Right cardiac atrium (tissue), 5 donors: ENCODE measurements around the gene MUS81. TPM values are rescaled to one million over a fixed set of nuclear protein-coding genes. Genes with fewer than 3 reads are reported as not detected.
"Not testable (repeated sequence)": the region's sequence is repeated elsewhere in the genome, so short reads cannot be mapped to it uniquely, and the experiment has no call there.

Experiments used
- ATAC-seq, 2 donors: fragments of 200-7000 bp; cut with Tn5 transposase; one replicate each; pipeline versions ENCODE4 v1.8.0 to v1.9.1; 2020; ENCODE audit warnings: moderate library complexity in 2 of 2, mild to moderate bottlenecking in 1 of 2
- DNase-seq, 3 donors: peaks; one replicate each; pipeline ENCODE4 v3.0.0-alpha.2; 2020
- H3K27ac ChIP-seq: one replicate; pipeline ENCODE4 v1.5.1; 2013; ENCODE audit warnings: mild to moderate bottlenecking, low read length, control low read depth, moderate library complexity
- H3K27me3 ChIP-seq: one replicate; pipeline ENCODE4 v1.6.1; 2013; ENCODE audit not compliant: control insufficient read depth, insufficient read depth
- H3K4me1 ChIP-seq: one replicate; pipeline ENCODE4 v1.6.1; 2013; ENCODE audit warnings: low read length; ENCODE audit not compliant: control insufficient read depth, insufficient read depth
- H3K4me3 ChIP-seq: one replicate; pipeline ENCODE4 v1.5.1; 2013; ENCODE audit warnings: low read length, control low read depth
- H3K9me3 ChIP-seq: one replicate; pipeline ENCODE4 v1.6.1; 2013; ENCODE audit warnings: low read length; ENCODE audit not compliant: control insufficient read depth
- WGBS: extraction: QIAGEN DNeasy Blood & Tissue Kit; methylation state at CpG from one replicate; pipeline ENCODE4 v1.1.7; 2013; 5-methylcytosine and 5-hydroxymethylcytosine counted together
- intact Hi-C, 4 donors: fragments of 100-400 bp; cut with DNase I; formaldehyde crosslinking; loops; one replicate each; pipeline versions ENCODE4 v1.11.0 to v1.14.0; 2022 to 2023
- polyA plus RNA-seq: library from polyadenylated mRNA; stranded (reverse); fragments of 200-250 nt; gene quantifications from one replicate; pipeline ENCODE4 v1.2.3, GENCODE V29; 2013
- total RNA-seq, 4 donors: library from RNA; stranded (reverse); fragmentation: NEBNext Ultra II Directional; extraction: Animal tissue kit (Norgen Biotek cat#: 25700); gene quantifications; one replicate each; pipeline ENCODE4 v1.2.1, GENCODE V29; 2021
- donor health status: healthy with polysubstance abuse.
- donor health status: DM: no; HTN: yes; CAD: no.
- donor health status: DM: no; HTN: no; CAD: no.
- donor health status: DM: no; HTN: yes; CAD: no; lungs with severe emphysema.
- donor health status: DM: yes; HTN: yes; CAD: no.

Gene MUS81
- total and polyA plus RNA-seq, 5 donors: 33.3 to 44.7 (median 37.8) TPM

DNA sequence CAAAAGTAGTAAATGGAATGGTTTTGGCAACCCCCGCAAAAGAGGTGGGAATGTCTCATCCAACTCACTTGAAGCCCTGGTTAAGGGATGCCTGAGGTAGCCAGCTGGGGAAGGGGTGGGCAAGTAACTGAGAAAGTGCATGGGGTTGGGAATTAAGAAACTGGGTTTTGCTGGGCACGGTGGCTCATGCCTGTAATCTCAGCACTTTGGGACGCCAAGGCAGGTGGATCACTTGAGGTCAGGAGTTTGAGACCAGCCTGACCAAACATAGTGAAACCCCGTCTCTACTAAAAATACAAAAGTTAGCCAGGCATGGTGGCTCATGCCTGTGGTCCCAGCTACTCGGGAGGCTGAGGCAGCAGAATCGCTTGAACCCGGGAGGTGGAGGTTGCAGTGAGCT lies 11.5 kb upstream of the MUS81 start:
- DNase-seq, H3K4me3 ChIP-seq, ATAC-seq, H3K9me3 ChIP-seq, H3K27me3 ChIP-seq, intact Hi-C loops, H3K4me1 ChIP-seq, H3K27ac ChIP-seq: not testable (repeated sequence)
- 61% methylated on average over 7 of the region's 7 CpGs for WGBS

DNA sequence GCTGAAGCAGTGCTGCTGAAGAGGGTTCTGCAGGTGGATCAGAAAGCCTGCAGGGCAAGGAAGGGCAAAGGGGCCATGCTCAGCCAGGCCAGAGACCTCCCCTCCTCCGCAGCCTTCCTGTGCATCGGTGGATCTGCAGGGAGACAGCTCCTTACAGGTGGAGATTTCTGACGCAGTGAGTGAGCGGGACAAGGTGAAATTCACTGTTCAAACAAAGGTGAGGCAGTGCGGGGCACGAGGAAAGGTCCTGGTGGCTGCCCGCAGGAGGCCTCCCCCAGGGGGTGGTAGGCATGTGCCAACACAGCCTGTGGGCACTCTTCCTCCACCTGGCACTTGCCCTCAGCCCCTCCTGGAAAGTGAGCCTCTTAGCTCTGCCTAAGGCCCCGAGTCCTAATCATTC lies 10.9 kb upstream of the MUS81 start:
- Histone ChIP-seq H3K4me3 (no peak overlapping the region), H3K4me1 (no peaks in the 10 kb centered on the region)

DNA sequence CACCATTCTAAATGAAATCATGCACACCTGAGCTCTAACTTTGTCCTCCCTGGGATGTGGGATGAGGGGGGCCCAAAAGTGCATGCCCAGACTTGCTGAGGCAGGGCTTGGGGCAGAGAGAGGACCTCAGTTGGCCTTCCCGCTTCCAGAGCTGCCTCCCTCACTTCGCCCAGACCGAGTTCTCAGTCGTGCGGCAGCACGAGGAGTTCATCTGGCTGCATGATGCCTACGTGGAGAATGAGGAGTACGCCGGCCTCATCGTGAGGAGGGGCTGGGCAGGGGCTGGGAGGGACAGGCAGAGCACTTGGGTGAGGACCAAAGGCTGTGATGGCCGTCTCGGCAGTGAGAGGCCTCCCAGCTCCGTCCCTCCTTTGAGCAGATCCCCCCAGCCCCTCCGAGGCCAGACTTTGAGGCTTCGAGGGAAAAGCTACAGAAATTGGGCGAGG lies 10.4 kb upstream of the MUS81 start:
- Histone ChIP-seq H3K27ac (no peak overlapping the region), H3K27me3 (no peaks in the 10 kb centered on the region), H3K4me1 (no peaks in the 10 kb centered on the region), H3K4me3 (no peak overlapping the region), H3K9me3 (no peaks in the 10 kb centered on the region)
- ATAC-seq: no peak
- WGBS: 42% methylated on average over 16 of the region's 16 CpGs
- intact Hi-C loops: no loop called here
- DNase-seq: peak in 2 of 3 donors; percentile 42 to 54

More for the DNA sequence above, 10.9 kb upstream of the MUS81 start:
- no peaks in the 10 kb centered on the region for H3K27me3 ChIP-seq
- no peaks in the 10 kb centered on the region for H3K9me3 ChIP-seq
- no peak overlapping the region for H3K27ac ChIP-seq
- DNase-seq (peak in 1 of 3 donors; percentile 29), ATAC-seq (no peak)
- intact Hi-C loops: no loop called here
- 67% methylated on average over 8 of the region's 8 CpGs for WGBS

DNA sequence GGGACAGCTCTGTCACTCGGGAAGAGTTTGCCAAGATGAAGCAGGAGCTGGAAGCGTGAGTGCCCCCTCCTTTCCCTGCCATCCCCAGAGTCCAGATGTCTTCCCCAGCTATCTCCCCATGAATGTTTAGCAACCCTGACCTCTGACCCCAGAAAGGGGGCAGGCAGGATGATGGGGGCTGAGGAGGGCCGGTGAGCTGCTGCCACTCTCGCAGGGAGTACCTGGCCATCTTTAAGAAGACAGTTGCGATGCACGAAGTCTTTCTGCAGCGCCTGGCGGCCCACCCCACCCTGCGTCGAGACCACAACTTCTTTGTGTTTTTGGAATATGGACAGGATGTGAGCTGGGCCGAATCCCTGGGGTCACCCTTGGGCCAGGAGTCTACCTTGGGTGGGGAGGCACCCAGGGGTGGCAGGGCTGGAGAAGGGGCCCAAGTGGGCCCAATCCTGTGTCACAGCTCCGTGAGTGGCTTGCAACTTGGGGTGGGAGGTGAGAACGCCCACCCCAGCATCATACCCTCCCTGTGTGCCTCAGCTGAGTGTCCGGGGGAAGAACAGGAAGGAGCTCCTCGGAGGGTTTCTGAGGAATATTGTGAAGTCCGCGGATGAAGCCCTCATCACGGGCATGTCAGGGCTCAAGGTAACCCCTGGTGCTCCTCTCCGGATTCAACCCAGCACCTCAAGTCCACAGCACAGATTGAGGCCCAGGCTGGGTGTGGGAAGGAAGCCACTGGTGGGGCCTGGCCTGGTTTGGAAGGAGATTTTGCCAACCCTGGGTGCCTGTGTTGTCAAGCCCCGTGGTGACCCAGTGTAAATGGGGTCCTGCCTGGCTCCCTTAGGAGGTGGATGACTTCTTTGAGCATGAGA lies 9.8 kb upstream of the MUS81 start:
- DNase-seq (peak in 2 of 3 donors; percentile 41 to 43), ATAC-seq (peak in 1 of 2 donors; percentile 6)
- H3K27me3 ChIP-seq: no peaks in the 10 kb centered on the region
- H3K27ac ChIP-seq: no peak overlapping the region
- H3K4me1 ChIP-seq: no peaks in the 10 kb centered on the region
- H3K4me3 ChIP-seq: no peak overlapping the region
- H3K9me3 ChIP-seq: no peaks in the 10 kb centered on the region
- 71% methylated on average over 20 of the region's 20 CpGs for WGBS
- intact Hi-C loops: no loop called here

DNA sequence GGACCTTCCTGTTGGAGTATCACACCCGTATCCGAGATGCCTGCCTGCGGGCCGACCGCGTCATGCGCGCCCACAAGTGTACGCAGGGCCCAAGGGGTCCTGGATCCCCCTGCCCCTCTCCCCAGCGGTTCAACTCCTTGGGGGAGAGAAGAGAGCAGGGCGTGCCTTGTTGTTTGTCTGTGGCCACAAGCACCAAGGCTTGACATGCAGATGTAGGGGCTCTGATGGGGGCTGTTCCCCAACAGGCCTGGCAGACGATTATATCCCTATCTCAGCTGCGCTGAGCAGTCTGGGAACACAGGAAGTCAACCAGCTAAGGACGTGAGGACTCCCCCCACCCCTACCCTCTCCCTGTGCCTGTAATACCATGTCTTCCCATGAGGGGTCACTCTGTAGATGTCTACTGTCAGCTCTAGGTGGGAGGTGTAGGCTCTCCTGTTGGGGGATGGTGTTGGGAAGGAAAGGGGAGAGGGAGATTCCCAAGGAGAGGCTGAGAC lies 9.1 kb upstream of the MUS81 start:
- intact Hi-C loops: no loop called here
- DNase-seq: peak in 1 of 3 donors; percentile 34

DNA sequence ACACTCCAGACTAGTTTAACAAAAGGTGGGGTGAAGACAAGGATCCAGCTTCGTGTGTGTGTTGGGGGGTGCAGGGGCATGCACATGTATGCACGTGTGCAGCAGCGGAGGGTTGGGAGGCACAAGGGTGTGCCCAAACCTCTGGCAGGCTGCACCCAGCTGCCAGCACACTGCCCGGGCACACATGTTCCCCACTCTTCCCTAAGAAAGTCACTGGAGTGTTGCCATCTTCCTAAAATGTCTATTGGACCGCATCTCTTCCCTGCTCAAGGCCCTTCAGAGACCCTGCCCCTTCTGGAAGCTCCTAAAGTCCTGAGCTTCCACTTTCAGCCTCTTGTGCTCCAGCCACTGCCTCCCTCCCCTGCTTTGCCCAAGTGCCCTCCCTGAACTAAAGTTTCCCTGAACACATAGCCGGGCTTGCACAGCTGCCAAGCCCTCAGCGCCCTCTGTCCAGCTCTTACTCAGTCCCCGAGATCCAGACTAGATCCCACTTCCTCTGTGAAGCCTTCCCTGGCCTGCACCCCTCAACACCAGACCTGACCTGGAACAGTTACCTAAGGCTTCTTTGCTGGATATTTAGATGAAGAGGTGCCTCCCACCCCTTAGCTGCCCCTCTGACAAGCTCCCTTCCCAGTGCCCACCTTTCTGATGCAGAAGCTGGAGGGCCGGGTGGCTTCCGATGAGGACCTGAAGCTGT lies 8.3 kb upstream of the MUS81 start:
- H3K27me3 ChIP-seq: no peaks in the 10 kb centered on the region
- intact Hi-C loops: no loop called here
- H3K9me3 ChIP-seq: no peaks in the 10 kb centered on the region
- no peak overlapping the region for H3K4me3 ChIP-seq
- ATAC-seq: no peak
- H3K27ac ChIP-seq: no peak overlapping the region
- no peaks in the 10 kb centered on the region for H3K4me1 ChIP-seq
- DNase-seq: peak in 2 of 3 donors; percentile 34 to 46
- WGBS: 87% methylated on average over 10 of the region's 10 CpGs

More for the DNA sequence above, 9.1 kb upstream of the MUS81 start:
- Histone ChIP-seq H3K27ac (no peak overlapping the region), H3K27me3 (no peaks in the 10 kb centered on the region), H3K4me1 (no peaks in the 10 kb centered on the region), H3K4me3 (no peak overlapping the region), H3K9me3 (no peaks in the 10 kb centered on the region)
- no peak for ATAC-seq
- whole genome bisulfite sequencing: 84% methylated on average over 14 of the region's 14 CpGs

DNA sequence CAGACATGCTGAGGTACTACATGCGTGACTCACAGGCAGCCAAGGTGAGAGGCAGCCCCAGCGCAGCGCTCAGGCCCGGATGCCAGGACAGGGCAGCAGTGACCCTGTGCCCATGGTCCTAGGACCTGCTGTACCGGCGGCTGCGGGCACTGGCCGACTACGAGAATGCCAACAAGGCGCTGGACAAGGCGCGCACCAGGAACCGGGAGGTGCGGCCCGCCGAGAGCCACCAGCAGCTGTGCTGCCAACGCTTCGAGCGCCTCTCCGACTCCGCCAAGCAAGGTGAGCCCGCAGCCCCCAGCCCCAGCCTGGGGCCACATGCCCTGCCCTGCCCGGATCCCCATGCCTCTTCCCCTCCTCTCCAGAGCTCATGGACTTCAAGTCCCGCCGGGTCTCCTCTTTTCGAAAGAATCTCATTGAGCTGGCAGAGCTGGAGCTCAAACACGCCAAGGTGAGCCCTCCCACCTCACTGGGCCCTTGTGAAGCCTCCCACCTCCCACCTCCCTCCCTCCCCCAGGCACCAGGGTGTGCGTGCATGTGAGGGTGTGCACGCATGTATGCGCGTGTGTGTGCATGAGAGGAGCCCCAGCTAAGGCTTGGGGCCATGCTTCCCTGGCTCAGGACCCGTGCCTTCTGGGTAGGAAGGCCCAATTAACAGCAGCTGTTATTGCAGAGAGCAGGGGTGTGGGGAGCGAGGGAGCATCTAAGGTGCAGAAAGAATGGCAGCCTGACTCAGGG lies 7.6 kb upstream of the MUS81 start:
- intact Hi-C loops: no loop called here
- Histone ChIP-seq H3K27me3 (no peaks in the 10 kb centered on the region), H3K27ac (no peak overlapping the region), H3K4me1 (no peaks in the 10 kb centered on the region), H3K9me3 (no peaks in the 10 kb centered on the region), H3K4me3 (no peak overlapping the region)
- ATAC-seq (no peak), DNase-seq (peak in 2 of 3 donors; percentile 53 to 63)
- 94% methylated on average over 33 of the region's 33 CpGs for WGBS

DNA sequence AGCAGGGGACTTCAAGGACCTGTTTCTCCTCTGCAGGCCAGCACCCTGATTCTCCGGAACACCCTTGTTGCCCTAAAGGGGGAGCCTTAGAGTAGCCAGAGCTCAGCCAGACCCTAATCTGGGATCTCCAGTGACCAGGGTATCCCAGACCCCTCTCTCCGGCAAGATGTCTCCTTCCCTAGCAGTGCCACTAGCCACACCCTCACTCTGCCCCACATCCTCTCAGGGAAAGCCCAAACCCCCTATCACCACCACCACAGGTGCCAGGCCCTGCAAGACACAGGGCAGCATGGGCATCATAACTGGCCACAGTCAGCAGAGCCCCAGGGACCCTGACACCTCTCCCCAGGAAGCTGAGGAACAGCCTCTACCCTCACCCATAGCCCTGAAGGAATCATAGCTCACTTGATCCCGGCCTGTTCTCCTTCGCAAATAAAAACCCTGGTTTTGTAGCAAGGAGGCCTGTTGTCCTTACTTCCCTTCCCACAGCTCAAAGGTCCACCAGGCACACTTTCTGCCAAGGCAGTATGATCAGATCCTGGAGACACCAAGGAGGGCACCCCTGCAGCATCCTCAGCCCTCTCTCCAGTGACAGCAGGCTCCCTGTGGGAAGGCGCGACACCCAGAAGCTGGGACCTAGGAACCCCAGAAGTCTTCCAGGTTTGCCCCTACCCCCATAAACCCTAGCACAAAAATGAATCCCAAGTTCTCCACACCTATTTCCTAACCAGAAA lies 6.8 kb upstream of the MUS81 start:
- H3K9me3 ChIP-seq: no peaks in the 10 kb centered on the region
- intact Hi-C loops: no loop called here
- no peaks in the 10 kb centered on the region for H3K4me1 ChIP-seq
- no peak overlapping the region for H3K4me3 ChIP-seq
- H3K27me3 ChIP-seq: no peaks in the 10 kb centered on the region
- peak; percentile 13 to 34 (median 32) for DNase-seq
- no peak for ATAC-seq
- 89% methylated on average over 6 of the region's 6 CpGs for WGBS
- no peak overlapping the region for H3K27ac ChIP-seq

DNA sequence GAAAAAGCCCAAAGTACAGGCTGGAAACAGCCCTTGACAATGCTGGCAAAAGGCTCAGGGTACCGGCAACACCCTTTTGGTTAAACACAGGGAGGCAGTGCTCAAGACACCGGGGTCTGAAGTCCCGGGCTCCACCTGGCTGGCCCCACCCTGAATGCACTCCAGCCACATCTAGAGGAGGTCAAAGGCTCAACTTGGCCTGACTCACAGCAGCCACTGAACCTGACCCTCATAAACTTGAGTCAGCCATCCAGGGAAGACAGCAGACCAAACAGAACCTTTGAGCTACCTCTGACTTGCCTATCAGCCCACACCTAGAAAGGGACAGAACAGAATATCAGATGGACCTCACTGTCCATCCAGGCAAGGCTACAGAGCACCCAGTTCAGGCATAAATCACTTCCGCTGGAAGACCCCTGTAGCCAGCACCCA lies 6.1 kb upstream of the MUS81 start:
- H3K4me1 ChIP-seq: no peaks in the 10 kb centered on the region
- H3K9me3 ChIP-seq: no peaks in the 10 kb centered on the region
- H3K4me3 ChIP-seq: no peak overlapping the region
- 94% methylated on average over 4 of the region's 4 CpGs for WGBS
- intact Hi-C loops: no loop called here
- H3K27ac ChIP-seq: no peak overlapping the region
- ATAC-seq: no peak
- no peaks in the 10 kb centered on the region for H3K27me3 ChIP-seq
- peak in 1 of 3 donors; percentile 21 for DNase-seq
